Activated T-helper 2 cell treated with anti-CD3 and anti-CD28 coated beads, Interferon-gamma antibody, Interleukin-2, Interleukin-4, amounts not matched to agents 10 μg/mL and 5 μg/mL and 100 μg/mL, durations not matched to agents 14 hours and 24 hours and 36 hours (primary cell): Measurements from ENCODE around the gene ZSCAN22. TPM values are rescaled to one million over a fixed set of nuclear protein-coding genes. Genes with fewer than 3 reads are reported as not detected.
"Not testable (repeated sequence)": the region's sequence is repeated elsewhere in the genome, so short reads cannot be mapped to it uniquely, and the experiment has no call there.

Experiments
- DNase-seq: peaks from one replicate; pipeline ENCODE4 v3.0.0; 2021; ENCODE audit warnings: low spot score
- H3K27ac Mint-ChIP-seq: one replicate; pipeline ENCODE4 v1.8.0; 2021; ENCODE audit warnings: mixed read lengths
- H3K27me3 Mint-ChIP-seq: one replicate; pipeline ENCODE4 v1.8.0; 2021; ENCODE audit warnings: low read depth, mixed read lengths
- H3K36me3 Mint-ChIP-seq: one replicate; pipeline ENCODE4 v1.8.0; 2021; ENCODE audit warnings: low read depth, mixed read lengths
- H3K4me1 Mint-ChIP-seq: one replicate; pipeline ENCODE4 v1.8.0; 2021; ENCODE audit warnings: low read depth, mixed read lengths
- H3K4me3 Mint-ChIP-seq: one replicate; pipeline ENCODE4 v1.8.0; 2021; ENCODE audit warnings: low read depth, mild to moderate bottlenecking, moderate library complexity, mixed read lengths
- H3K9me3 Mint-ChIP-seq: one replicate; pipeline ENCODE4 v1.8.0; 2021; ENCODE audit warnings: mixed read lengths
- intact Hi-C: fragments of 100-400 bp; cut with micrococcal nuclease; formaldehyde crosslinking; loops from one replicate; pipeline ENCODE4 v1.15.1; 2023
- total RNA-seq: library from RNA; stranded (reverse); gene quantifications from 2 replicates; pipeline ENCODE4 v1.2.3, GENCODE V29; 2022

The ZSCAN22 gene
- total RNA-seq, 1 donor from 2014 or later = 4.9 TPM

- Mint-ChIP-seq H3K4me3 (no peak overlapping the region), H3K36me3 (no peaks in the 10 kb centered on the region), H3K27me3 (no peaks in the 10 kb centered on the region), H3K9me3 (no peaks in the 10 kb centered on the region), H3K4me1 (no peaks in the 10 kb centered on the region), H3K27ac (no peak overlapping the region)
- intact Hi-C loops = no loop called here
- DNase-seq = no peak
Measured at GRCh38 chr19:58374200-58374599, 47.4 kb downstream of the ZSCAN22 start.

GRCh38 chr19:58376724-58377123 is 49.9 kb downstream of the ZSCAN22 start:
- H3K4me3 Mint-ChIP-seq, H3K36me3 Mint-ChIP-seq, DNase-seq, H3K4me1 Mint-ChIP-seq, H3K27ac Mint-ChIP-seq, H3K27me3 Mint-ChIP-seq, H3K9me3 Mint-ChIP-seq, intact Hi-C loops: not testable (repeated sequence)

GRCh38 chr19:58379246-58379645 is 52.5 kb downstream of the ZSCAN22 start:
- intact Hi-C loops = no loop called here
- Mint-ChIP-seq H3K4me3 (peak overlapping the region; percentile 90), H3K36me3 (no peaks in the 10 kb centered on the region), H3K27ac (peak overlapping the region; percentile 33), H3K9me3 (no peaks in the 10 kb centered on the region), H3K4me1 (peaks cover 19% of the 10 kb centered on the region), H3K27me3 (no peaks in the 10 kb centered on the region)
- no peak for DNase-seq

- no peak for DNase-seq
- peak overlapping the region; percentile 85 for H3K27ac Mint-ChIP-seq
- no peaks in the 10 kb centered on the region for H3K27me3 Mint-ChIP-seq
- H3K4me1 Mint-ChIP-seq = peaks cover 19% of the 10 kb centered on the region
- H3K4me3 Mint-ChIP-seq = peak overlapping the region; percentile 90
- H3K9me3 Mint-ChIP-seq = no peaks in the 10 kb centered on the region
- intact Hi-C loops = loop anchor here (2.0 to 10.0 kb wide), 4 partner anchors 75 to 155 kb away; partner anchors contain the start of genes ERVK3-1, ZNF446, ZNF544 and ZNF8
- no peaks in the 10 kb centered on the region for H3K36me3 Mint-ChIP-seq
Measured at GRCh38 chr19:58380037-58380661, 53.4 kb downstream of the ZSCAN22 start.

GRCh38 chr19:58380662-58381459 is 54.1 kb downstream of the ZSCAN22 start, which contains the start of gene ZNF837:
ZNF837 (minus strand) TSS chr19:58381030; CDS start chr19:58369332, 11,698 bp downstream.
- DNase-seq = peak; percentile 99
- Mint-ChIP-seq H3K9me3 (no peaks in the 10 kb centered on the region), H3K36me3 (no peaks in the 10 kb centered on the region), H3K4me1 (peaks cover 24% of the 10 kb centered on the region), H3K27me3 (no peaks in the 10 kb centered on the region), H3K27ac (peak within 1 kb of the TSS; percentile 85), H3K4me3 (peak within 1 kb of the TSS; percentile 90)
- intact Hi-C loops = loop anchor here (1.0 to 10.0 kb wide), 9 partner anchors 19 to 156 kb away; partner anchors contain the start of genes ERVK3-1, ZNF132, ZNF446 and ZNF497

- Mint-ChIP-seq H3K9me3 (no peaks in the 10 kb centered on the region), H3K27me3 (no peaks in the 10 kb centered on the region), H3K36me3 (no peaks in the 10 kb centered on the region), H3K4me3 (peak overlapping the region; percentile 90), H3K27ac (peak overlapping the region; percentile 79), H3K4me1 (peaks cover 25% of the 10 kb centered on the region)
- intact Hi-C loops = loop anchor here (1.0 to 10.0 kb wide), 9 partner anchors 19 to 157 kb away; partner anchors contain the start of genes ERVK3-1, ZNF132, ZNF446 and ZNF497
- no peak for DNase-seq
Measured at GRCh38 chr19:58381460-58382212, 54.8 kb downstream of the ZSCAN22 start.

GRCh38 chr19:58382997-58383603 is 56.3 kb downstream of the ZSCAN22 start:
- Mint-ChIP-seq H3K27ac (peak overlapping the region; percentile 46), H3K36me3 (peaks cover 11% of the 10 kb centered on the region), H3K9me3 (no peaks in the 10 kb centered on the region), H3K4me3 (peak overlapping the region; percentile 58), H3K27me3 (no peaks in the 10 kb centered on the region), H3K4me1 (peaks cover 28% of the 10 kb centered on the region)
- DNase-seq = no peak
- intact Hi-C loops = loop anchor here (10.0 kb wide), 1 partner anchor 158 kb away; the partner anchor contains the start of gene ZNF544

- intact Hi-C loops = loop anchor here (10.0 kb wide), 1 partner anchor 161 kb away; the partner anchor contains the start of gene ZNF544
- H3K27me3 Mint-ChIP-seq = no peaks in the 10 kb centered on the region
- peaks cover 30% of the 10 kb centered on the region for H3K36me3 Mint-ChIP-seq
- peak overlapping the region; percentile 96 for H3K4me3 Mint-ChIP-seq
- H3K4me1 Mint-ChIP-seq = peaks cover 30% of the 10 kb centered on the region
- DNase-seq = no peak
- no peaks in the 10 kb centered on the region for H3K9me3 Mint-ChIP-seq
- H3K27ac Mint-ChIP-seq = peak overlapping the region; percentile 94
Measured at GRCh38 chr19:58385313-58385890, 58.6 kb downstream of the ZSCAN22 start.

GRCh38 chr19:58385891-58386575 is 59.2 kb downstream of the ZSCAN22 start:
- Mint-ChIP-seq H3K27me3 (no peaks in the 10 kb centered on the region), H3K9me3 (no peaks in the 10 kb centered on the region), H3K36me3 (peaks cover 36% of the 10 kb centered on the region), H3K27ac (peak overlapping the region; percentile 94), H3K4me1 (peaks cover 30% of the 10 kb centered on the region), H3K4me3 (peak overlapping the region; percentile 96)
- DNase-seq = no peak
- intact Hi-C loops = loop anchor here (2.0 to 10.0 kb wide), 3 partner anchors 133 to 203 kb away; partner anchors contain the start of genes ZBTB45, ZNF274 and ZNF544

GRCh38 chr19:58386576-58387337 is 60.0 kb downstream of the ZSCAN22 start, which contains the start of gene RPS5:
RPS5 (plus strand) TSS chr19:58387269; CDS start chr19:58388138, 869 bp downstream.
- Mint-ChIP-seq H3K4me1 (peaks cover 29% of the 10 kb centered on the region), H3K27me3 (no peaks in the 10 kb centered on the region), H3K4me3 (peak within 1 kb of the TSS; percentile 96), H3K27ac (peak within 1 kb of the TSS; percentile 94), H3K9me3 (no peaks in the 10 kb centered on the region), H3K36me3 (peaks cover 42% of the 10 kb centered on the region)
- intact Hi-C loops = loop anchor here (1.0 to 10.0 kb wide), 5 partner anchors 22 to 204 kb away; partner anchors contain the start of genes ZBTB45, ZNF274, ZNF324B and ZNF544
- DNase-seq = peak; percentile 96
